Measurements from ENCODE around the gene POLR1G. TPM values are rescaled to one million over a fixed set of nuclear protein-coding genes. Genes with fewer than 3 reads are reported as not detected.
A peak's percentile ranks its signal among the peaks of the same experiment; 100 is the strongest.

POLR1G gene
- polyA plus RNA-seq, 1 of the 3 experiments (the other 2 are of a cell fraction), result 11.9 TPM

GRCh38 chr19:45440259-45440638 is 33.8 kb downstream of the POLR1G start:
- ChIA-PET POLR2A (interaction anchor here (0.5 to 1.6 kb wide), 3 partner anchors 38 to 130 kb away, joined by 3 to 15 read pairs (median 9); no protein-coding TSS in a partner anchor), CTCF (interaction anchor here (0.6 to 15.0 kb wide), 31 partner anchors 9 to 421 kb away, joined by 3 to 870 read pairs (median 6); partner anchors contain the start of genes ERCC1, FOSB, QPCTL and RTN2)
- no peaks in the 10 kb centered on the region for H3K27me3 ChIP-seq (ENCODE audit: insufficient read depth)
- peak overlapping the region; percentile 73; the same call in 1 of the 2 replicates for H2AFZ ChIP-seq (ENCODE audit: low read depth)
- H3K79me2 ChIP-seq (ENCODE audit: insufficient read depth), result no peaks in the 10 kb centered on the region; the same call in 1 of the 2 replicates
- no peaks in the 10 kb centered on the region for H4K20me1 ChIP-seq (ENCODE audit: insufficient read depth)
- H3K27ac ChIP-seq (ENCODE audit: low read depth in 2 of 2, low read length in 1 of 2), result peak overlapping the region; percentile 11 to 83; a peak in 3 of 4 replicates
- peak overlapping the region; percentile 89; the same call in 1 of the 2 replicates for H3K9ac ChIP-seq
- H3K9me3 ChIP-seq, result no peaks in the 10 kb centered on the region
- no peak for DNase-seq
- TF ChIP-seq POLR2AphosphoS5 (IDR thresholded peaks at IDR 0.05; ENCODE audit: low read depth, low read length) (no peak), RCOR1 (IDR thresholded peaks at IDR 0.05; ENCODE audit: low read length) (no peak), EP300 (IDR thresholded peaks at IDR 0.05; ENCODE audit: borderline replicate concordance in 1 of 2, low read depth in 1 of 2, low read length in 1 of 2) (no peak), TEAD4 (IDR thresholded peaks at IDR 0.05; ENCODE audit: borderline replicate concordance, insufficient read depth) (no peak), ELF1 (IDR thresholded peaks at IDR 0.05) (no peak), IRF3 (IDR thresholded peaks at IDR 0.05; ENCODE audit: low read depth, low read length) (no peak), YY1 (IDR thresholded peaks at IDR 0.05; ENCODE audit: low read depth) (no peak), RXRA (IDR thresholded peaks at IDR 0.05; ENCODE audit: borderline replicate concordance, low read depth) (no peak), FOXJ3 (CRISPR knock-in tag; IDR thresholded peaks at IDR 0.05) (no peak), TAF1 (IDR thresholded peaks at IDR 0.05; ENCODE audit: borderline replicate concordance, low read depth, low read length) (no peak), FOXM1 (IDR thresholded peaks at IDR 0.05; ENCODE audit: low read depth) (no peak), SIN3A (IDR thresholded peaks at IDR 0.05; ENCODE audit: borderline replicate concordance, low read depth, low read length) (no peak), GABPA (IDR thresholded peaks at IDR 0.05; ENCODE audit: low read depth) (no peak)
- 87% methylated on average over 8 of the region's 9 CpGs for WGBS (ENCODE audit: low lambda C conversion rate)
- peaks cover 30% of the 10 kb centered on the region for H3F3A ChIP-seq (replicated peaks; ENCODE audit: insufficient read depth)
- H3K4me3 ChIP-seq (ENCODE audit: low read depth in 2 of 2, low read length in 1 of 2), result peak overlapping the region; percentile 57 to 73; a peak in 3 of 4 replicates
- no peaks in the 10 kb centered on the region for H3K9me2 ChIP-seq
- peak overlapping the region; percentile 77; the same call in 1 of the 2 replicates for H3K4me2 ChIP-seq
- no peaks in the 10 kb centered on the region for H3K36me3 ChIP-seq (replicated peaks in 1 of 2; ENCODE audit: control insufficient read depth in 1 of 2, insufficient read depth in 2 of 2, low read length in 1 of 2)
- H3K4me1 ChIP-seq (ENCODE audit: control insufficient read depth in 1 of 2, insufficient read depth in 2 of 2, low read depth in 1 of 2, low read length in 1 of 2), result peaks cover 5 to 16% of the 10 kb centered on the region in 2 experiments; a peak in 1 of 4 replicates

GRCh38 chr19:45440873-45441654 is 34.6 kb downstream of the POLR1G start:
- Histone ChIP-seq H3F3A (replicated peaks; ENCODE audit: insufficient read depth) (peaks cover 32% of the 10 kb centered on the region), H3K4me3 (ENCODE audit: low read depth in 2 of 2, low read length in 1 of 2) (no peak overlapping the region), H3K4me1 (ENCODE audit: control insufficient read depth in 1 of 2, insufficient read depth in 2 of 2, low read depth in 1 of 2, low read length in 1 of 2) (peaks cover 5 to 16% of the 10 kb centered on the region in 2 experiments; a peak in 1 of 4 replicates), H4K20me1 (ENCODE audit: insufficient read depth) (no peaks in the 10 kb centered on the region), H2AFZ (ENCODE audit: low read depth) (no peak overlapping the region), H3K79me2 (ENCODE audit: insufficient read depth) (no peaks in the 10 kb centered on the region; the same call in 1 of the 2 replicates), H3K4me2 (no peak overlapping the region), H3K36me3 (replicated peaks in 1 of 2; ENCODE audit: control insufficient read depth in 1 of 2, insufficient read depth in 2 of 2, low read length in 1 of 2) (no peaks in the 10 kb centered on the region), H3K27ac (ENCODE audit: low read depth in 2 of 2, low read length in 1 of 2) (peak overlapping the region in 1 of 2 experiments; percentile 83; a peak in 2 of 4 replicates), H3K9ac (no peak overlapping the region), H3K27me3 (ENCODE audit: insufficient read depth) (no peaks in the 10 kb centered on the region), H3K9me3 (no peaks in the 10 kb centered on the region), H3K9me2 (no peaks in the 10 kb centered on the region)
- POLR2A ChIA-PET, result no interaction called here
- TF ChIP-seq RCOR1 (IDR thresholded peaks at IDR 0.05; ENCODE audit: low read length) (no peak), PBX3 (IDR thresholded peaks at IDR 0.05) (peak; percentile 29; the same call in 1 of the 2 replicates)
- DNase-seq, result no peak
- WGBS (ENCODE audit: low lambda C conversion rate), result 89% methylated on average over 8 of the region's 9 CpGs
- CTCF ChIA-PET, result interaction anchor here (2.1 to 15.0 kb wide), 5 partner anchors 8 to 54 kb away, joined by 15 to 870 read pairs (median 38); partner anchors contain the start of genes FOSB and RTN2
